Measurements from ENCODE around the gene DPYD. TPM values are rescaled to one million over a fixed set of nuclear protein-coding genes. Genes with fewer than 3 reads are reported as not detected.
"Not testable (repeated sequence)": the region's sequence is repeated elsewhere in the genome, so short reads cannot be mapped to it uniquely, and the experiment has no call there.

DPYD gene
- total RNA-seq, 1 experiment from 2014 or later, result 12.8 TPM

- no peak for TF ChIP-seq EZH2phosphoT487 (IDR thresholded peaks at IDR 0.05; ENCODE audit: borderline replicate concordance, low read length)
- TF ChIP-seq EZH2 (IDR thresholded peaks at IDR 0.05; ENCODE audit: low read length, unreplicated experiment), result no peak
- no peak for TF ChIP-seq CTCF (conservative IDR thresholded peaks at IDR 0.05; ENCODE audit: low read depth, low read length)
- Histone ChIP-seq H3K9me3 (ENCODE audit: low read length) (no peaks in the 10 kb centered on the region), H3K36me3 (ENCODE audit: low read depth, low read length) (no peaks in the 10 kb centered on the region), H3K4me2 (ENCODE audit: low read length) (no peak overlapping the region), H3K9ac (ENCODE audit: low read length) (no peak overlapping the region), H3K27me3 (ENCODE audit: low read length) (no peaks in the 10 kb centered on the region), H3K9me2 (replicated peaks; ENCODE audit: low read length) (no peaks in the 10 kb centered on the region), H4K20me1 (ENCODE audit: low read length) (no peaks in the 10 kb centered on the region), H3K27ac (ENCODE audit: low read length) (no peak overlapping the region), H3K4me3 (ENCODE audit: low read length) (no peak overlapping the region), H3K79me2 (ENCODE audit: low read length) (no peaks in the 10 kb centered on the region), H3F3A (ENCODE audit: low read length, unreplicated experiment) (no peaks in the 10 kb centered on the region), H3K4me1 (ENCODE audit: insufficient read depth, low read length) (no peaks in the 10 kb centered on the region), H2AFZ (ENCODE audit: low read length) (no peak overlapping the region)
- ChIA-PET CTCF (no interaction called here), POLR2A (ENCODE audit: unreplicated experiment) (no interaction called here)
- intact Hi-C loops (cut with micrococcal nuclease), result no loop called here
- no TSS peak for BruUV-seq (replicated peaks)
- ATAC-seq, result peak; percentile 51
- peak; percentile 7 for DNase-seq
Observed at GRCh38 chr1:97350662-97351061, 570.2 kb downstream of the DPYD start.

GRCh38 chr1:97350241-97350640, 570.6 kb downstream of the DPYD start:
- Histone ChIP-seq H3K9me3 (ENCODE audit: low read length) (no peaks in the 10 kb centered on the region), H3K9ac (ENCODE audit: low read length) (no peak overlapping the region), H3K27me3 (ENCODE audit: low read length) (no peaks in the 10 kb centered on the region), H3K27ac (ENCODE audit: low read length) (no peak overlapping the region), H3K4me1 (ENCODE audit: insufficient read depth, low read length) (no peaks in the 10 kb centered on the region), H3K4me3 (ENCODE audit: low read length) (no peak overlapping the region), H3F3A (ENCODE audit: low read length, unreplicated experiment) (no peaks in the 10 kb centered on the region), H3K36me3 (ENCODE audit: low read depth, low read length) (no peaks in the 10 kb centered on the region), H3K9me2 (replicated peaks; ENCODE audit: low read length) (no peaks in the 10 kb centered on the region), H4K20me1 (ENCODE audit: low read length) (no peaks in the 10 kb centered on the region), H3K4me2 (ENCODE audit: low read length) (no peak overlapping the region), H3K79me2 (ENCODE audit: low read length) (no peaks in the 10 kb centered on the region), H2AFZ (ENCODE audit: low read length) (no peak overlapping the region)
- CTCF ChIA-PET, result no interaction called here
- DNase-seq, result no peak
- no TSS peak for BruUV-seq (replicated peaks)
- POLR2A ChIA-PET (ENCODE audit: unreplicated experiment), result no interaction called here
- peak; percentile 27; the same call in 1 of the 2 replicates for ATAC-seq
- TF ChIP-seq CTCF (conservative IDR thresholded peaks at IDR 0.05; ENCODE audit: low read depth, low read length) (no peak), EZH2phosphoT487 (IDR thresholded peaks at IDR 0.05; ENCODE audit: borderline replicate concordance, low read length) (no peak), EZH2 (IDR thresholded peaks at IDR 0.05; ENCODE audit: low read length, unreplicated experiment) (no peak)
- intact Hi-C loops (cut with micrococcal nuclease), result no loop called here

- H2AFZ ChIP-seq (ENCODE audit: low read length); H3K9me3 ChIP-seq (ENCODE audit: low read length); CTCF ChIA-PET; BruUV-seq (replicated peaks); H3K27ac ChIP-seq (ENCODE audit: low read length); H3K4me3 ChIP-seq (ENCODE audit: low read length); DNase-seq; ATAC-seq; H3K9ac ChIP-seq (ENCODE audit: low read length); H3K79me2 ChIP-seq (ENCODE audit: low read length); H4K20me1 ChIP-seq (ENCODE audit: low read length); POLR2A ChIA-PET (ENCODE audit: unreplicated experiment); H3K36me3 ChIP-seq (ENCODE audit: low read depth, low read length); H3K9me2 ChIP-seq (replicated peaks; ENCODE audit: low read length); H3K4me2 ChIP-seq (ENCODE audit: low read length); intact Hi-C loops (cut with micrococcal nuclease); H3K27me3 ChIP-seq (ENCODE audit: low read length); H3K4me1 ChIP-seq (ENCODE audit: insufficient read depth, low read length); H3F3A ChIP-seq (ENCODE audit: low read length, unreplicated experiment): not testable (repeated sequence)
Observed at GRCh38 chr1:97349794-97350193, 571.0 kb downstream of the DPYD start.

Data from PC-3 (cell line).